HG03064 (cell line): ENCODE data around the gene CCDC112.
A peak's percentile ranks its signal among the peaks of the same experiment; 100 is the strongest.
"Not testable (repeated sequence)": the region's sequence is repeated elsewhere in the genome, so short reads cannot be mapped to it uniquely, and the experiment has no call there.

Experiments used
- ATAC-seq: cut with Tn5 transposase; IDR thresholded peaks from one replicate; pipeline ENCODE4 v1.9.1; 2021; ENCODE audit warnings: low read depth; ENCODE audit not compliant: unreplicated experiment

The CCDC112 gene

GRCh38 chr5:115296124-115297022, at the start of gene CCDC112:
Gene CCDC112 (minus strand): TSS chr5:115296654. CDS start chr5:115296543, 111 bp downstream.
- ATAC-seq: peak; percentile 71

- ATAC-seq: no peak
Observed at GRCh38 chr5:115345344-115345743, 48.9 kb upstream of the CCDC112 start.

GRCh38 chr5:115343855-115344254, 47.4 kb upstream of the CCDC112 start:
- no peak for ATAC-seq

GRCh38 chr5:115342590-115343377, 46.3 kb upstream of the CCDC112 start:
- ATAC-seq: no peak

- ATAC-seq: no peak
Observed at GRCh38 chr5:115341745-115342144, 45.3 kb upstream of the CCDC112 start.

- ATAC-seq: no peak
Observed at GRCh38 chr5:115338851-115339250, 42.4 kb upstream of the CCDC112 start.

GRCh38 chr5:115337882-115338281, 41.4 kb upstream of the CCDC112 start:
- no peak for ATAC-seq

- ATAC-seq: no peak
Observed at GRCh38 chr5:115336964-115337363, 40.5 kb upstream of the CCDC112 start.

GRCh38 chr5:115336201-115336720, 39.8 kb upstream of the CCDC112 start:
- ATAC-seq: no peak

GRCh38 chr5:115335301-115335700, 38.8 kb upstream of the CCDC112 start:
- no peak for ATAC-seq

- no peak for ATAC-seq
Observed at GRCh38 chr5:115333164-115333563, 36.7 kb upstream of the CCDC112 start.

GRCh38 chr5:115330830-115331229, 34.4 kb upstream of the CCDC112 start:
- ATAC-seq: no peak

- ATAC-seq: no peak
Observed at GRCh38 chr5:115329475-115329874, 33.0 kb upstream of the CCDC112 start.

- ATAC-seq: not testable (repeated sequence)
Observed at GRCh38 chr5:115328617-115329274, 32.3 kb upstream of the CCDC112 start.

GRCh38 chr5:115325296-115325959, 29.0 kb upstream of the CCDC112 start:
- ATAC-seq: no peak

GRCh38 chr5:115324021-115324420, 27.6 kb upstream of the CCDC112 start:
- no peak for ATAC-seq

GRCh38 chr5:115322729-115323128, 26.3 kb upstream of the CCDC112 start:
- ATAC-seq: no peak

GRCh38 chr5:115321309-115321708, 24.9 kb upstream of the CCDC112 start:
- ATAC-seq: no peak

GRCh38 chr5:115320515-115320914, 24.1 kb upstream of the CCDC112 start:
- no peak for ATAC-seq

GRCh38 chr5:115320006-115320405, 23.6 kb upstream of the CCDC112 start:
- ATAC-seq: no peak
